Stimulated activated CD4-positive, alpha-beta T cell treated with anti-CD3 and anti-CD28 coated beads, Interleukin-4, amount 100 ng/mL, for 1 hour (primary cell): ENCODE results near the gene ADAMTS10.

Source experiments
- DNase-seq: peaks from one replicate; pipeline ENCODE4 v3.0.0-alpha.2; 2020

Gene ADAMTS10

DNA sequence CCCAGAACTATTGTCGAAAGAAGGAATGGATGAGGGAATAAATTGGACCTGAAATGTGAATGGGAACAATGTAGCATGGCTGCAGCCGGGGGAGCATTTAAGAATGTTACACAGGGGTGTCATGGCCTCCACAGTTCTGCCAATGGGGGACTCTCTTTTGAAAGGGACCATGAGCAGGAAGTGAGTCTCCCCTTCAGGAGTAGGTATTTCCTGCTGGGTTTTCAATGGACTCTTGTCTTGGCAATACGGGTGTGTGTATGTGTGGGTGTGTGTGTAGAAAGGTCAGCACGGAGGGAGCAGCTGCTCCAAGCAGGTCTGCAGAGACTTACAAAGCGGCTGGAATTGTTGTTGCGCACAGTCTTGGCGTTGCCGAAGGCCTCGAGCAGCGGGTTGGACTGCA lies 57.7 kb downstream of the ADAMTS10 start:
- no peak for DNase-seq

DNA sequence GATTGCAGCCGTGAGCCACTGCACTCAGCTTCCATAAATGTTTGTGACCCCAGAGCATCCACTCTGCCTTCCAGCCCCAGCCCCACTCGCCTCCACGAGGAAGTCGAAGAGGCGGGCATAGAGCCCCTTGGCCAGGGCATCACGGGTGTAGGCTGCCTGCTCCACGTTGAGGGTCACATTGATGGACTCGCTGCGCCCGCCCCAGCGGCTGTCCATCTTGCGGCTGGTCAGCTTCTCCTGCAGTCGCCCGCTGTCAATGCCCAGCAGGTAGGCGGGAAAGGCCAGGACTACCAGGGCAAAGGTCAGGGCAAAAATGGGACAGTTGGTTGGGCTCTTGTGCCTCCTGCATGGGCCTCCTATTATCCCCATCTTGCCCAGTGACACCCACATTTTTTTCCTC lies 60.4 kb downstream of the ADAMTS10 start:
- no peak for DNase-seq

GRCh38 chr19:8545743-8546142 lies 64.8 kb downstream of the ADAMTS10 start:
- DNase-seq = no peak

- DNase-seq = no peak
Observed at GRCh38 chr19:8544168-8544567, 66.3 kb downstream of the ADAMTS10 start.

GRCh38 chr19:8539621-8540149 lies 70.8 kb downstream of the ADAMTS10 start:
- DNase-seq = no peak

- DNase-seq = no peak
Observed at GRCh38 chr19:8537099-8537498, 73.4 kb downstream of the ADAMTS10 start.

GRCh38 chr19:8536282-8536681 lies 74.2 kb downstream of the ADAMTS10 start:
- no peak for DNase-seq

DNA sequence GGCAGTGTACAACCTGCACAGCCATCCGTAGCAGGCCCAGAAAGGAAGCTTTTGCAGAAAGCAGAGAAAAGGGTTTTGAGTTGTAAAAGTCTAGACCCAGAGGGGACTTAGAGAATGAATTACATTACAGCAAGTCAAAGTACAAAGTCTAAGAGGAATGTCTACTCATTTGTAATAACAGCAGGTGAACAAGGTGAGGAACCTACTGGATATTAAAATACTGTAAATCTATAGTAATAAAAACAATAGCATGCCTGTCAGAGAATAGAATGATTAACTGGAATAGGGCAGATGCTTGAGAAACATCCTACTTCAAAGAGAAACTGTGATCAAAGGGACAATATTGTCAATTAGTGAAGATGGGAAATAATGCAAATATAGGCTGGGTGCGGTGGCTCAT lies 78.3 kb downstream of the ADAMTS10 start:
- DNase-seq = no peak

DNA sequence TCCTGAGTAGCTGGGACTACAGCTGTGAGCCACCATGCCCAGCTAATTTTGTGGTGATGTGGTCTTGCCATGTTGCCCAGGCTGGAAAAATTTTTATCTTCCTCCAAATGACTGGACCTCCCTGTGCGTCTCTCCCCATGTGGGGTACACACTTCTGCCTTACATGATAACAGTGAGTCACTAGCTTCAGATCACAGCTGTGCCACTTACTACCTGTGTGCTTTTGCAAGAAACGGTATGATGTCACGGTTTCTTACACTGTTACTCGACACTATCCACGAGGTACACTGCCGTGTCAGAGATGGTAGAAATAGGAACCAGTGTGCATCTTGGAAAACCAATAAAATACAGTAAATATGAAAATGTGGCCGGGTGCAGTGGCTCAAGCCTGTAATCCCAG lies 79.0 kb downstream of the ADAMTS10 start:
- no peak for DNase-seq
